Activated T-helper 1 cell treated with anti-CD3 and anti-CD28 coated beads, Interleukin-12 subunit alpha, Interleukin-12 subunit beta, Interleukin-2, Interleukin-4 antibody, amounts not matched to agents 30 ng/mL and 10 ng/mL and 1 ng/mL, durations not matched to agents 14 hours and 24 hours and 36 hours (primary cell): ENCODE data around the gene AGAP5. TPM values are rescaled to one million over a fixed set of nuclear protein-coding genes. Genes with fewer than 3 reads are reported as not detected.

Experiments used
- DNase-seq: peaks from one replicate; pipeline ENCODE4 v3.0.0; 2021; ENCODE audit warnings: low spot score
- H3K27ac Mint-ChIP-seq: one replicate; pipeline ENCODE4 v1.8.0; 2021; ENCODE audit warnings: mild to moderate bottlenecking, mixed read lengths
- H3K27me3 Mint-ChIP-seq: one replicate; pipeline ENCODE4 v1.8.0; 2022; ENCODE audit warnings: mild to moderate bottlenecking, moderate library complexity, mixed read lengths; ENCODE audit not compliant: insufficient read depth
- H3K36me3 Mint-ChIP-seq: one replicate; pipeline ENCODE4 v1.8.0; 2021; ENCODE audit warnings: low read depth, mixed read lengths
- H3K4me1 Mint-ChIP-seq: one replicate; pipeline ENCODE4 v1.8.0; 2021; ENCODE audit warnings: low read depth, mixed read lengths
- H3K4me3 Mint-ChIP-seq: one replicate; pipeline ENCODE4 v1.8.0; 2021; ENCODE audit warnings: mild to moderate bottlenecking, moderate library complexity, mixed read lengths
- H3K9me3 Mint-ChIP-seq: one replicate; pipeline ENCODE4 v1.8.0; 2021; ENCODE audit warnings: mixed read lengths
- intact Hi-C: fragments of 100-400 bp; cut with micrococcal nuclease; formaldehyde crosslinking; loops from one replicate; pipeline ENCODE4 v1.15.1; 2024
- total RNA-seq: library from RNA; stranded (reverse); gene quantifications from 2 replicates; pipeline ENCODE4 v1.2.3, GENCODE V29; 2022

The AGAP5 gene
- total RNA-seq, 1 donor from 2014 or later: 11.0 TPM

GRCh38 chr10:73647211-73647874, 50.6 kb downstream of the AGAP5 start:
- Mint-ChIP-seq H3K36me3 (no peaks in the 10 kb centered on the region), H3K27me3 (peaks cover 12% of the 10 kb centered on the region), H3K4me3 (peak overlapping the region; percentile 41), H3K9me3 (no peaks in the 10 kb centered on the region), H3K4me1 (peaks cover 23% of the 10 kb centered on the region), H3K27ac (no peak overlapping the region)
- intact Hi-C loops: no loop called here
- no peak for DNase-seq

- H3K4me3 Mint-ChIP-seq: no peak overlapping the region
- peaks cover 23% of the 10 kb centered on the region for H3K4me1 Mint-ChIP-seq
- no peak overlapping the region for H3K27ac Mint-ChIP-seq
- peaks cover 13% of the 10 kb centered on the region for H3K27me3 Mint-ChIP-seq
- H3K9me3 Mint-ChIP-seq: no peaks in the 10 kb centered on the region
- H3K36me3 Mint-ChIP-seq: no peaks in the 10 kb centered on the region
- no peak for DNase-seq
- intact Hi-C loops: no loop called here
Measured at GRCh38 chr10:73646598-73647041, 51.3 kb downstream of the AGAP5 start.

- no peaks in the 10 kb centered on the region for H3K9me3 Mint-ChIP-seq
- peaks cover 23% of the 10 kb centered on the region for H3K4me1 Mint-ChIP-seq
- intact Hi-C loops: no loop called here
- H3K27ac Mint-ChIP-seq: no peak overlapping the region
- DNase-seq: no peak
- no peak overlapping the region for H3K4me3 Mint-ChIP-seq
- H3K27me3 Mint-ChIP-seq: peaks cover 15% of the 10 kb centered on the region
- H3K36me3 Mint-ChIP-seq: no peaks in the 10 kb centered on the region
Measured at GRCh38 chr10:73645251-73645650, 52.7 kb downstream of the AGAP5 start.

GRCh38 chr10:73644767-73645166, 53.1 kb downstream of the AGAP5 start:
- Mint-ChIP-seq H3K36me3 (no peaks in the 10 kb centered on the region), H3K27me3 (peaks cover 15% of the 10 kb centered on the region), H3K4me1 (peaks cover 23% of the 10 kb centered on the region), H3K9me3 (no peaks in the 10 kb centered on the region), H3K4me3 (no peak overlapping the region), H3K27ac (no peak overlapping the region)
- DNase-seq: no peak
- intact Hi-C loops: loop anchor here (1.0 to 5.0 kb wide), 4 partner anchors 19 to 380 kb away; partner anchors contain the start of gene CFAP70

GRCh38 chr10:73644015-73644743, 53.7 kb downstream of the AGAP5 start:
- DNase-seq: peak; percentile 24
- Mint-ChIP-seq H3K4me3 (peak overlapping the region; percentile 11), H3K27me3 (peaks cover 15% of the 10 kb centered on the region), H3K36me3 (no peaks in the 10 kb centered on the region), H3K27ac (peak overlapping the region; percentile 2), H3K9me3 (no peaks in the 10 kb centered on the region), H3K4me1 (peaks cover 23% of the 10 kb centered on the region)
- intact Hi-C loops: loop anchor here (1.0 to 5.0 kb wide), 4 partner anchors 19 to 380 kb away; partner anchors contain the start of gene CFAP70

GRCh38 chr10:73643362-73643761, 54.5 kb downstream of the AGAP5 start:
- H3K27ac Mint-ChIP-seq: peak overlapping the region; percentile 8
- no peaks in the 10 kb centered on the region for H3K36me3 Mint-ChIP-seq
- H3K9me3 Mint-ChIP-seq: no peaks in the 10 kb centered on the region
- peaks cover 23% of the 10 kb centered on the region for H3K4me1 Mint-ChIP-seq
- intact Hi-C loops: loop anchor here (5.0 kb wide), 1 partner anchor 286 kb away; the partner anchor contains the start of gene CFAP70
- H3K4me3 Mint-ChIP-seq: no peak overlapping the region
- peaks cover 12% of the 10 kb centered on the region for H3K27me3 Mint-ChIP-seq
- no peak for DNase-seq

GRCh38 chr10:73641328-73642060, 56.4 kb downstream of the AGAP5 start, which contains the start of gene MYOZ1:
Gene MYOZ1, minus strand, starts transcription at chr10:73641474. Its CDS starts 1,457 bp downstream, at chr10:73640017.
- intact Hi-C loops: loop anchor here (5.0 kb wide), 1 partner anchor 284 kb away; the partner anchor contains the start of gene CFAP70
- Mint-ChIP-seq H3K27me3 (peaks cover 7% of the 10 kb centered on the region), H3K27ac (no peak within 1 kb of the TSS), H3K36me3 (no peaks in the 10 kb centered on the region), H3K9me3 (no peaks in the 10 kb centered on the region), H3K4me3 (no peak within 1 kb of the TSS), H3K4me1 (peaks cover 23% of the 10 kb centered on the region)
- no peak for DNase-seq

- H3K9me3 Mint-ChIP-seq: no peaks in the 10 kb centered on the region
Measured at GRCh38 chr10:73639286-73639685, 58.6 kb downstream of the AGAP5 start.

GRCh38 chr10:73635781-73636180, 62.1 kb downstream of the AGAP5 start:
- no peak for DNase-seq
- Mint-ChIP-seq H3K36me3 (no peaks in the 10 kb centered on the region), H3K9me3 (no peaks in the 10 kb centered on the region), H3K4me1 (no peaks in the 10 kb centered on the region), H3K4me3 (no peak overlapping the region), H3K27me3 (peaks cover 5% of the 10 kb centered on the region), H3K27ac (no peak overlapping the region)
- intact Hi-C loops: no loop called here

More at GRCh38 chr10:73639286-73639685, 58.6 kb downstream of the AGAP5 start:
- Mint-ChIP-seq H3K27ac (no peak overlapping the region), H3K4me1 (peaks cover 10% of the 10 kb centered on the region), H3K4me3 (no peak overlapping the region), H3K36me3 (no peaks in the 10 kb centered on the region), H3K27me3 (peaks cover 3% of the 10 kb centered on the region)
- intact Hi-C loops: no loop called here
- no peak for DNase-seq

GRCh38 chr10:73634421-73634820, 63.5 kb downstream of the AGAP5 start:
- H3K9me3 Mint-ChIP-seq: no peaks in the 10 kb centered on the region
- H3K4me3 Mint-ChIP-seq: no peak overlapping the region
- no peak for DNase-seq
- H3K27ac Mint-ChIP-seq: no peak overlapping the region
- no peaks in the 10 kb centered on the region for H3K36me3 Mint-ChIP-seq
- no peaks in the 10 kb centered on the region for H3K4me1 Mint-ChIP-seq
- H3K27me3 Mint-ChIP-seq: peaks cover 5% of the 10 kb centered on the region
- intact Hi-C loops: no loop called here

GRCh38 chr10:73629165-73629564, 68.7 kb downstream of the AGAP5 start:
- Mint-ChIP-seq H3K36me3 (peaks cover 5% of the 10 kb centered on the region), H3K27me3 (peaks cover 5% of the 10 kb centered on the region), H3K27ac (no peak overlapping the region), H3K4me1 (peaks cover 17% of the 10 kb centered on the region), H3K9me3 (no peaks in the 10 kb centered on the region), H3K4me3 (no peak overlapping the region)
- no peak for DNase-seq
- intact Hi-C loops: loop anchor here (5.0 to 10.0 kb wide), 4 partner anchors 143 to 366 kb away; partner anchors contain the start of genes CFAP70 and VCL

GRCh38 chr10:73628405-73628804, 69.5 kb downstream of the AGAP5 start:
- peaks cover 17% of the 10 kb centered on the region for H3K4me1 Mint-ChIP-seq
- intact Hi-C loops: loop anchor here (5.0 to 10.0 kb wide), 4 partner anchors 144 to 366 kb away; partner anchors contain the start of genes CFAP70 and VCL
- DNase-seq: no peak
- H3K9me3 Mint-ChIP-seq: no peaks in the 10 kb centered on the region
- peaks cover 5% of the 10 kb centered on the region for H3K27me3 Mint-ChIP-seq
- H3K4me3 Mint-ChIP-seq: no peak overlapping the region
- H3K27ac Mint-ChIP-seq: no peak overlapping the region
- H3K36me3 Mint-ChIP-seq: peaks cover 5% of the 10 kb centered on the region
